ENCODE results near the gene STT3B.

GRCh38 chr3:31613654-31614053 lies 80.9 kb downstream of the STT3B start:
- TF ChIP-seq, protein P1, sequence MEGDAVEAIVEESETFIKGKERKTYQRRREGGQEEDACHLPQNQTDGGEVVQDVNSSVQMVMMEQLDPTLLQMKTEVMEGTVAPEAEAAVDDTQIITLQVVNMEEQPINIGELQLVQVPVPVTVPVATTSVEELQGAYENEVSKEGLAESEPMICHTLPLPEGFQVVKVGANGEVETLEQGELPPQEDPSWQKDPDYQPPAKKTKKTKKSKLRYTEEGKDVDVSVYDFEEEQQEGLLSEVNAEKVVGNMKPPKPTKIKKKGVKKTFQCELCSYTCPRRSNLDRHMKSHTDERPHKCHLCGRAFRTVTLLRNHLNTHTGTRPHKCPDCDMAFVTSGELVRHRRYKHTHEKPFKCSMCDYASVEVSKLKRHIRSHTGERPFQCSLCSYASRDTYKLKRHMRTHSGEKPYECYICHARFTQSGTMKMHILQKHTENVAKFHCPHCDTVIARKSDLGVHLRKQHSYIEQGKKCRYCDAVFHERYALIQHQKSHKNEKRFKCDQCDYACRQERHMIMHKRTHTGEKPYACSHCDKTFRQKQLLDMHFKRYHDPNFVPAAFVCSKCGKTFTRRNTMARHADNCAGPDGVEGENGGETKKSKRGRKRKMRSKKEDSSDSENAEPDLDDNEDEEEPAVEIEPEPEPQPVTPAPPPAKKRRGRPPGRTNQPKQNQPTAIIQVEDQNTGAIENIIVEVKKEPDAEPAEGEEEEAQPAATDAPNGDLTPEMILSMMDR (conservative IDR thresholded peaks at IDR 0.05; ENCODE audit: low read length): no peak
- no peak for TF ChIP-seq EZH2phosphoT487 (IDR thresholded peaks at IDR 0.05; ENCODE audit: borderline replicate concordance, low read depth, low read length)
